Psoas muscle (tissue), 8 donors: Measurements from ENCODE around the gene HABP2. TPM values are rescaled to one million over a fixed set of nuclear protein-coding genes. Genes with fewer than 3 reads are reported as not detected.

ENCODE experiments used
- ATAC-seq, 4 donors: fragments of 200-7000 bp; cut with Tn5 transposase; one replicate each; pipeline ENCODE4 v1.9.1; 2020; ENCODE audit warnings: moderate library complexity in 3 of 4, mild to moderate bottlenecking in 2 of 4
- DNase-seq, 2 donors: peaks; one replicate each; pipeline ENCODE4 v3.0.0-alpha.2; 2020
- H3K27ac ChIP-seq: fragments of 200-600 bp; one replicate; pipeline ENCODE4 v1.8.0; 2022
- H3K27me3 ChIP-seq, 3 donors: fragments of 200-600 bp in 1 of 3; one replicate each; pipeline versions ENCODE4 v1.6.1 to v1.8.0; 2013 to 2022; ENCODE audit warnings: low read length in 2 of 3, mild to moderate bottlenecking in 2 of 3, moderate library complexity in 1 of 3; ENCODE audit not compliant: insufficient read depth in 3 of 3
- H3K36me3 ChIP-seq, 2 donors: fragments of 200-600 bp in 1 of 2; one replicate each; pipeline versions ENCODE4 v1.6.1 to v1.8.0; 2013 to 2022; ENCODE audit warnings: low read depth in 1 of 2, mild to moderate bottlenecking in 1 of 2, moderate library complexity in 1 of 2; ENCODE audit not compliant: insufficient read depth in 1 of 2
- H3K4me1 ChIP-seq: fragments of 200-600 bp; one replicate; pipeline ENCODE4 v1.8.0; 2022
- H3K4me3 ChIP-seq: fragments of 200-600 bp; one replicate; pipeline ENCODE4 v1.8.0; 2022; ENCODE audit warnings: mild to moderate bottlenecking
- H3K9me3 ChIP-seq: fragments of 200-600 bp; one replicate; pipeline ENCODE4 v1.8.0; 2022
- WGBS, 3 donors: extraction: QIAGEN DNeasy Blood & Tissue Kit; methylation state at CpG; one replicate each; pipeline versions ENCODE4 v1.1.6 to v1.1.7; 2013; 5-methylcytosine and 5-hydroxymethylcytosine counted together
- intact Hi-C, 2 donors: fragments of 100-400 bp; cut with DNase I; formaldehyde crosslinking; loops; one replicate each; pipeline versions ENCODE4 v1.11.0 to v1.14.2; 2022
- polyA plus RNA-seq, 3 donors: library from polyadenylated mRNA; stranded (reverse); fragments of 200-250 nt; gene quantifications; one replicate each; pipeline ENCODE4 v1.2.3, GENCODE V29; 2013
- total RNA-seq, 4 donors: library from RNA; stranded (reverse); fragmentation: NEBNext Ultra II Directional in 2 of 4; extraction: Animal tissue kit (Norgen Biotek cat#: 25700) in 2 of 4; gene quantifications; one replicate each; pipeline versions ENCODE4 v1.2.1 to v1.2.4, GENCODE V29; 2021 to 2023
- TF ChIP-seq, protein P1 (sequence below): fragments of 200-600 bp; IDR thresholded peaks from one replicate; pipeline ENCODE4 v1.8.0; 2022; ENCODE audit warnings: antibody characterized with exemption
- donor health status: healthy with polysubstance abuse.
- donor health status: DM: no; HTN: no; CAD: no; lungs with moderate emphysema.
- donor health status: Bipolar disorder and iron deficiency.
- donor health status: healthy.
- donor health status: DM: yes; HTN: yes; CAD: no.
- donor health status: DM: no; HTN: no; CAD: no.
- donor health status: DM: no; HTN: no; CAD: no.
- donor health status: DM: yes; HTN: yes; CAD: no.

Gene HABP2
- total and polyA plus RNA-seq, 7 donors, result 0.01 to 0.16 (median 0.13) TPM; not detected in 2

DNA sequence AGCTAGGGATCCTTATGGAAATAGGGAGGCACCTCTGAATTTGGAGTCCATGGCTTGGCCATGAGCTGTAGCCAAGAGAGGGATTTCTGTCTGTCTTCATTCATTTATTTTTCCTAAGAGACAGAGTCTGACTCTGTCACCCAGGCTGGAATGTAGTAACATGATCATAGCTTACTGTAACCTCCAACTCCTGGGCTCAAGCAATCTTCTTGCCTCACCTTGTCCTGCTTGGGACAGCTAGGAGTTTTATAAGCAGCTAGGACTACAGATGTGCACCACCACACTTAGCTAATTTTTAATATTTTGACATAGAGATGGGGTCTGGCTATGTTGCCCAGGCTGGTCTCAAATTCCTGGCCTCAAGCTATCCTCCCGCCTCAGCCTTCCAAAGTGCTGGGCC lies 8.5 kb upstream of the HABP2 start:
- no peak for DNase-seq
- no peak overlapping the region for H3K4me3 ChIP-seq
- no peak overlapping the region for H3K27ac ChIP-seq
- H3K27me3 ChIP-seq, result no peaks in the 10 kb centered on the region
- no peaks in the 10 kb centered on the region for H3K36me3 ChIP-seq
- ATAC-seq, result peak in 3 of 4 donors; percentile 29 to 43 (median 39)
- TF ChIP-seq, protein P1, sequence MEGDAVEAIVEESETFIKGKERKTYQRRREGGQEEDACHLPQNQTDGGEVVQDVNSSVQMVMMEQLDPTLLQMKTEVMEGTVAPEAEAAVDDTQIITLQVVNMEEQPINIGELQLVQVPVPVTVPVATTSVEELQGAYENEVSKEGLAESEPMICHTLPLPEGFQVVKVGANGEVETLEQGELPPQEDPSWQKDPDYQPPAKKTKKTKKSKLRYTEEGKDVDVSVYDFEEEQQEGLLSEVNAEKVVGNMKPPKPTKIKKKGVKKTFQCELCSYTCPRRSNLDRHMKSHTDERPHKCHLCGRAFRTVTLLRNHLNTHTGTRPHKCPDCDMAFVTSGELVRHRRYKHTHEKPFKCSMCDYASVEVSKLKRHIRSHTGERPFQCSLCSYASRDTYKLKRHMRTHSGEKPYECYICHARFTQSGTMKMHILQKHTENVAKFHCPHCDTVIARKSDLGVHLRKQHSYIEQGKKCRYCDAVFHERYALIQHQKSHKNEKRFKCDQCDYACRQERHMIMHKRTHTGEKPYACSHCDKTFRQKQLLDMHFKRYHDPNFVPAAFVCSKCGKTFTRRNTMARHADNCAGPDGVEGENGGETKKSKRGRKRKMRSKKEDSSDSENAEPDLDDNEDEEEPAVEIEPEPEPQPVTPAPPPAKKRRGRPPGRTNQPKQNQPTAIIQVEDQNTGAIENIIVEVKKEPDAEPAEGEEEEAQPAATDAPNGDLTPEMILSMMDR, result no peak
- intact Hi-C loops, result no loop called here
- H3K4me1 ChIP-seq, result peaks cover 10% of the 10 kb centered on the region
- WGBS, 3 donors, result 93 to 94% (median 94%) methylated on average over 1 of the region's 1 CpG
- no peaks in the 10 kb centered on the region for H3K9me3 ChIP-seq

DNA sequence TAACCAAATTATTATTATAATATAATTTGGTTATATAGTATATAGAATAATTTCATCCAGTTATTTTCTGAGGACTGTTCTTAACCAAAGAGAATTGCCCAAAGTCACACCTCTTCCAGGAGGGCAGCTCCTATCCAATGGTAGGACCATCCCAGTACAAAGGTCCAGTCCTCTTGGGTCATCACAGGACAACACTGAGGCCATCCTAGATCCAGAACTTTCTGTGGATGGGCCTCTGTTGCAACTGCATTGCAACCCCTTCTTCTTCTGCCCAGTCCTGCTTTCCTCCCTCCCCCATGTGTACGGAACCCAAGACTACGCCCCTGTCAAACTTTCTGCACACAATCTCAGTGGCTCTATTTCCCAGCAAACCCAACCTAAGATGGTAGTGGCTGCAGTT lies 5.4 kb upstream of the HABP2 start:
- Histone ChIP-seq H3K4me3 (no peak overlapping the region), H3K36me3 (no peaks in the 10 kb centered on the region), H3K27ac (no peak overlapping the region), H3K9me3 (no peaks in the 10 kb centered on the region), H3K4me1 (no peaks in the 10 kb centered on the region), H3K27me3 (no peaks in the 10 kb centered on the region)
- TF ChIP-seq, protein P1, result no peak
- intact Hi-C loops, result no loop called here
- WGBS, 3 donors, result 93 to 97% (median 97%) methylated on average over 2 of the region's 2 CpGs
- ATAC-seq (no peak), DNase-seq (no peak)

DNA sequence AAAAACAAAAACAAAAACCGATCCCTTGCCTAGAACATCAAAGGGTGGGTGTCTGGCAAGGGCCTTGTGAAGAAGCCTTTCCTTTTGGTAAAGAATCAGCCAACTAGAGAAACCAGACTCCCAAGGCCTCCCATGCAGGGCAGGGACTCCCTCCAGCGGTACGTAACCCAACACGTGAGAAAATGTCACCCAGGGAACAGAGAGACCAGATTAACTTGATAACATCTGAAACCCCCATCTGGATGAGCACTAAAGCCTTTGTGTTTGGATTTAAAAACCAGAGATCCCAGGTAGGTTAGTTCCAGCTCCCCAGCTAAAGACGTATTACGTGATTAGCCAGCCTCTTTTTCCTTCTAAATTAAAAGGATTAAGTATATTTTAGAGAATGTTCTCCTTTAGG lies 3.0 kb upstream of the HABP2 start:
- Histone ChIP-seq H3K27ac (no peak overlapping the region), H3K4me1 (peaks cover 6% of the 10 kb centered on the region), H3K4me3 (no peak overlapping the region), H3K9me3 (no peaks in the 10 kb centered on the region), H3K36me3 (no peaks in the 10 kb centered on the region), H3K27me3 (no peaks in the 10 kb centered on the region)
- intact Hi-C loops, result no loop called here
- WGBS, 3 donors, result 83 to 85% (median 85%) methylated on average over 6 of the region's 6 CpGs
- no peak for DNase-seq
- no peak for ATAC-seq
- TF ChIP-seq, protein P1, result no peak

DNA sequence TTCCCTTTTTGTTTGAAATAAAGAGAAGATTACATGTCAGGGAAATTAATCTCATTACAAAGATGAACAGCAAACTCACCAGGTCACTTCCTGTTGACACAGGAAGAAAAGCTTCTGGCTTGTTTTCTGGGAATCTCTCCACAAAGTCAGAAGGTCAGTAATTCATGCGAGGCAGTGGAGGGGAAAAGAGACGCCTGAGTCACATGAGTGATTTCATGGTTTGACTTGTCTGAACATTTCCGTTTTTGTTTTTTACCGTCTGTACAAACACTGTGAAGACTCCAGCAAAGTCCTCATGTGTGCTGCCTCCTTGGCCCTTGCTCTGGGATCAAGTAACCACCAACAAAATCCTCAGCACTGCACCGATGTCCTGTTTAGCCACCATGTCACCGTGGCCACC lies 2.5 kb upstream of the HABP2 start:
- intact Hi-C loops, result no loop called here
- TF ChIP-seq, protein P1, result no peak
- DNase-seq (no peak), ATAC-seq (no peak)
- no peaks in the 10 kb centered on the region for H3K36me3 ChIP-seq
- H3K4me3 ChIP-seq, result no peak overlapping the region
- H3K27me3 ChIP-seq, result no peaks in the 10 kb centered on the region
- peaks cover 6% of the 10 kb centered on the region for H3K4me1 ChIP-seq
- no peak overlapping the region for H3K27ac ChIP-seq
- no peaks in the 10 kb centered on the region for H3K9me3 ChIP-seq
- WGBS, 3 donors, result 34 to 38% (median 35%) methylated on average over 6 of the region's 6 CpGs

DNA sequence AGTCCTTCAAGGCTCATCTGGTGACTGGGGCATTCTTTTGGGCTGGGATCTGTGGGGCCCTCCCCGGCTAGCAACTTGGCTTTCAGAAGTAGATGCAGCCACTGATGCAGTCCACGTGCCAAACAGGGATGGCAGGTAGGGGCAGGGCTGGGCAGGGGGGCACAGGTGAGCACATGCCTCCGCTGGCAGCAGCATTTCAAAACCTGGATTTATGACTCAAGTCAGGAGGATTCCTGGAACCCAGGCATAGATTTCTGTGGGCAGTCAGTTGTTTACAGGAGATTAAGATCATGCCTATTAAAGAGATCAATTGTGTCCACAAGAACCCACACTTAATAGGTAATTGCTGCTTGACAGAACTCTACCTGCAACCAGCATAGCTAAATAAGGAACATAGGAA lies 839 bp upstream of the HABP2 start:
- DNase-seq, result no peak
- Histone ChIP-seq H3K36me3 (no peaks in the 10 kb centered on the region), H3K9me3 (no peaks in the 10 kb centered on the region), H3K27me3 (no peaks in the 10 kb centered on the region), H3K27ac (no peak overlapping the region), H3K4me3 (no peak overlapping the region), H3K4me1 (peaks cover 6% of the 10 kb centered on the region)
- WGBS, 3 donors, result 93 to 98% (median 94%) methylated on average over 3 of the region's 3 CpGs
- intact Hi-C loops, result no loop called here
- ATAC-seq, result no peak
- TF ChIP-seq, protein P1, result no peak
